Activated T-helper 9 cell treated with anti-CD3 and anti-CD28 coated beads, Interleukin-2, amount 50 U/mL, for 16 hours (primary cell): ENCODE data around the gene RBFOX1.

Source experiments
- DNase-seq: peaks from one replicate; pipeline ENCODE4 v3.0.0-alpha.2; 2020; ENCODE audit warnings: low read depth

Gene RBFOX1

DNA sequence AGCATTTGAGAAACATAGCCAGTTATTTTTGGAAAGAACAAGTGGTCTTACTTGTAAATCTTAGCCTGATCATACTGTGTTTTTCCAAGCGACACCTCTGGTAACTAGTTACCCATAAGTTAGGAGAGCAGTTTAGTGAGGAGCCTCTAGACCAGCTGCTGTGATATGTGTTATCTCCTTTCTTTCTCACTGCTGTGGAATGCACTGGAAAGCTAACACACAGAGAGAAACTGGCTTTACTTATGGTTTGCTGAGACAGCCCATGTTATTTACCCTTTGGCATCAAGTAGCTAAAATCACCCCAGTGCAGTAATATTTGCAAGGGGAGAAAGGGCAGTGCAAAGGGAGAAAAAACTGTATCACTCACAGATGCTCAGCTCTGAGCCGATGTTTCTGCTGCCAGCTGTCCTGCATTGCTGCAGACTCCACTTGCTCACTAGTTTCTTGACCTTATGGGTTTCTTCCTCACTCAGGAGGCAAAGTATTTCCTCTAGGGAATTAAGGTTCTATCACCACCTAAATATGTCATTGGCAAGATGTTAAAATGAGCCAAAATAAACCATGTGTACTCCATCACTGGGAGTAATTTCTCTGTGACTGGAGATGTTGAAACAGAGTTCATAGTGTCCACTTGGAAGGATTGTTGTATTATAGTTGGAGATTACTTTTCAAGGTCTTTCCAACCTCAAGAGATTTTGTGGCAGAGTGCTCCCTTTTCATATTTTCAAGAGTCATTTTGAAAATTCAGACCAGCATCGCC, 2.3 kb downstream of the RBFOX1 start:
- no peak for DNase-seq

GRCh38 chr16:7335991-7336634, 3.5 kb downstream of the RBFOX1 start:
- DNase-seq = no peak

DNA sequence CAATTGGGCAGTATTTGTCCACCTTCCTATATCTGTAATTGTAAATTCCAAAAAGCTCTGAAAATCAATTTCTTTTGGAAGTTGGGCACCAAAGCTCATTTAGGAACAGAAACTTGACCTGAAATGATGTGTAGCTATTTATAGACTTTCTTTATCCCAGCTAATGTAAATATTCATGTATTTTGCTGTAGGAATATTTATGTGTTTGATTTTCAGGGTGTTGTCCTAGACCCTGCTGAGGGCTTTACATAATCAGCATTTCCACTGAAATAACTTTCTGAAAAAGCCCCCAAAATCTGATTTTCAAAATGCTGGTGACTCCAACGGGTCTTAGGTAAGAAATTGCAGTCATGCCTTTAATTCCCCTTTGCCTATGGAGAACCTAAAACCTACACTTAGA, 4.1 kb downstream of the RBFOX1 start:
- DNase-seq = no peak

GRCh38 chr16:7338826-7339225, 6.2 kb downstream of the RBFOX1 start:
- DNase-seq = no peak

DNA sequence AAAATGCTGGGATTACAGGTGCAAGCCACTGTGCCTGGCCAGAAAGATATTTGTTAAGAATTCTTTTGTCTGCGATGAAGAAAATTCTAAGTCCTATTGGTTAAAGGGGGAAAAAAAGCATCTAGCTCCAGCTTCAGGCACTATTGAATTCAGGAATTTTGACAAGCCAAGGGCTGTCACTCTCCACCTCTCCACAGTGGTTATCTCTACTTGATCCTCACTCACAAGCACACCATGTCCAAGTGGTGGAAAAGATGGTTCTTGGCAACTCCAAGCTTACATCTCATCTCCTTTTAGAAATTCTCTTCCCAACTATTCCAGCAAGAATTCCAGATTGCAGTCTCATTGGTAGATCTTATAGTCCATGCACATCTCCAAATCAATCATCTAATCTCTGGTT, 7.1 kb downstream of the RBFOX1 start:
- DNase-seq = no peak

DNA sequence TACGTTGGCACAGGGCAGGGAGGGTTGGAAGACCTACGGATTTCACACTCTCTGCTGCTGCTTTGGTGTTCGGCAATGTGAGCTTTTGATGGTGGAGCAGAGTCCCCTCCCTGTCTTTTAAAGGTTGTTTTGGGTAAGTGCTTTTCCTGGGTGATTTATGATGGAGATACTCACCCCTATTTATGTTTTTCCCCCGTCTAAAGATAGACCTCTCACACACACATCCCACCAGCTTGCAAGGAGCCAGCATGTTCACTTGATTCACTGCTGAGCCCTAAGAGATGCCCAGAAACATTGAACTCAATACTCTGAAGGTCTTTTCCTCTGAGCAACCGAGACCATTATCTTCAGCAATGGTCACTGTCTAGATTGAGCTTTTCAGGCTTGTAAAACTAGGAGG, 8.3 kb downstream of the RBFOX1 start:
- no peak for DNase-seq

GRCh38 chr16:7342598-7342997, 10.0 kb downstream of the RBFOX1 start:
- no peak for DNase-seq

GRCh38 chr16:7343243-7343642, 10.6 kb downstream of the RBFOX1 start:
- no peak for DNase-seq

DNA sequence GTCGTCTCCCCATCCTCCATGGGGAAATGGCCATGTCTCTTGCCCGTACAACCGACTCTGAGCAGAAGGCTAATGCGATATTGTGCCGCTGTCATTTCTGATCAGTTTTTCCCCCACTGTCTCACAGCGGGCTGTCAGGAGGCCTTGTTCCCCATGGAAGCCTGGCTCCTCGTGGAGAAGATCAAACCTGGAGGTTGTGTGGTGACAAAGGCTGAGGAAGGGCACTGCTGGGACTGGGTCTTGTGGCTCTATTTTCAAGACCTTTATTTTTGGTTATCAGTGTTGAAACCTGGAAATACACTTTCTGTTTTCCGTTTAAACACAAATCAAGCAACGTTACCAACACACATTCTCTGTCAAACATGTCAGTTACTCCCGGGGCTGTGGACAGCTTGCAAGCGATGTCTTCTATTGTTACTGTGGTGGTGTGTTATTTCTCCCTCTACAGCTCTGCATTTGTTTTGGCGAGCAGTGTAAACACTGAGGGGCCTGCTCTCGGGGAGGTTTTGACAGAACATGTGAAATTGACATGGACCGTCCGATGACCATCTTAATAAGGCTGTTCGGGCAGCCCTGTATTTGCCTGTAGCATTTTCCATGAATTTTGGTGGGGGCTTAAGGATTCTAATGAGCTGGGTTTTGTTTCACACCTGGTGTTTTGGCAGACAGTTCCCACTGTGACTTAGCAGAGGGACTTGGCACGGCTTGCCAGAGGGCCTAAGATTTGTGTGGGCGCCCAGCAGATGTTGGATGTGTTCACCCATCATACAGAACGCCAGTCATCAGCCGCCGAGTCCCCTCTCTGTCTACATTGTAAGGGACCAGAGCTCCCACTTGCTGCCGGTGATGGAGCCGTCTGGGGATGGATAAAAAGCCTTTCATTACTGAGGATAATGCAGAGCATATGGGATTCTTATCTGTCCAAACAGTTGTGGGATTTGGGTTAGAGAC, 12.5 kb downstream of the RBFOX1 start:
- no peak for DNase-seq

DNA sequence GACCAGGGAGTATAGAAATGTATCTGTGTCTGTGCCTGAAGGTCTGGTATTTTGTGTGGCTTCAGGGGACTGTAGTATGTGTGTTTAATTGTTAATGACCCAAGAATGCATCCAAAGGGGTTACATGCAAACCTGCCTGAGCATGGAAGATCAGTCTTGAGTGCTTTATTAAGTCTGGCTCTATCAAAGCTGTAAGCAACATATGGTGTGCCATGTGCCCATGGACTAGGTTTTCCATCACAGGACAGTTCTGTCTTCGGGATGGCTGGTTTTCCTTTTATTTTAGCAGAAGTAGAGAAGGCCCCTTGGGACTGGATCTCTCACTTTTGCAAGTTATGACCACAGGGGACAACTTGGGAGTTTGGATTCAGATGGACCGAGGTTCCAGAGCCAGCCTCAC, 18.2 kb downstream of the RBFOX1 start:
- no peak for DNase-seq

- no peak for DNase-seq
Observed at GRCh38 chr16:7351610-7352510, 19.2 kb downstream of the RBFOX1 start.

DNA sequence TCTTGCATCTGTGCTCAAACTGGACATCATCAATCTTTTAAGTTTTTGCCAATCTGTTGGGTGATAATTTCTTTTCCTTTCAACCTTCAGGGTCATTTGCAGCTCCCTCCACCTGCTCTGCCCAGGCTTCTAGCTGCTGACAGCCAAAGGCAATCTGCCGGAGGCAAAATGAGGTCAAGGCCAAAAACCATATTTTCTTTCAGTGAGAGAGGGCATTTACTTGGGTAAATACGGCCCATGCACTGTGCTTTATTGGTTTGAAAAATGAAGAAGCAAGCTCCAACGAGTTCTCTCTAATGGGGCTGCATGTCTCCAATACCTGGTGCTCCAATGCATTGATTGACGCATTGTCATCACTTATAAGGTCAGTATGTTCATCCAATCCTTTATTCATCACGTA, 23.1 kb downstream of the RBFOX1 start:
- DNase-seq = no peak

GRCh38 chr16:7361416-7362129, 28.9 kb downstream of the RBFOX1 start:
- DNase-seq = no peak

DNA sequence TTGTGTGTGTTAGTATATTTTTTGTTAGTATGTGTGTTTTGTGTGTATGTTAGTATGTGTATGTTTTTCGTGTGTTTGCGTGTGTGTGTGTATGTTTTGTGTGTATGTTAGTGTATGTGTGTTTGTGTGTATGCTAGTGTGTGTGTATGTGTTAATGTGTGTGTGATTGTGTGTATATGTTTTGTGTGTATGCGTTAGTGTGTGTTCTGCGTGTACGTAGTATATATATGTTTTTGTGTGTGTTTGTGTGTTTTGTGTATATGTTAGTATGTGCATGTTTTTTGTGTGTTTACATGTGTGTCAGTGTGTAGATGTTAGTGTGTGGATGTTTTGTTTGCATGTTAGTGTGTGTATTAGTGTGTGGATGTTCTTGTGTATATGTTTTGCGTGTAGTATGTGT, 29.6 kb downstream of the RBFOX1 start:
- no peak for DNase-seq

DNA sequence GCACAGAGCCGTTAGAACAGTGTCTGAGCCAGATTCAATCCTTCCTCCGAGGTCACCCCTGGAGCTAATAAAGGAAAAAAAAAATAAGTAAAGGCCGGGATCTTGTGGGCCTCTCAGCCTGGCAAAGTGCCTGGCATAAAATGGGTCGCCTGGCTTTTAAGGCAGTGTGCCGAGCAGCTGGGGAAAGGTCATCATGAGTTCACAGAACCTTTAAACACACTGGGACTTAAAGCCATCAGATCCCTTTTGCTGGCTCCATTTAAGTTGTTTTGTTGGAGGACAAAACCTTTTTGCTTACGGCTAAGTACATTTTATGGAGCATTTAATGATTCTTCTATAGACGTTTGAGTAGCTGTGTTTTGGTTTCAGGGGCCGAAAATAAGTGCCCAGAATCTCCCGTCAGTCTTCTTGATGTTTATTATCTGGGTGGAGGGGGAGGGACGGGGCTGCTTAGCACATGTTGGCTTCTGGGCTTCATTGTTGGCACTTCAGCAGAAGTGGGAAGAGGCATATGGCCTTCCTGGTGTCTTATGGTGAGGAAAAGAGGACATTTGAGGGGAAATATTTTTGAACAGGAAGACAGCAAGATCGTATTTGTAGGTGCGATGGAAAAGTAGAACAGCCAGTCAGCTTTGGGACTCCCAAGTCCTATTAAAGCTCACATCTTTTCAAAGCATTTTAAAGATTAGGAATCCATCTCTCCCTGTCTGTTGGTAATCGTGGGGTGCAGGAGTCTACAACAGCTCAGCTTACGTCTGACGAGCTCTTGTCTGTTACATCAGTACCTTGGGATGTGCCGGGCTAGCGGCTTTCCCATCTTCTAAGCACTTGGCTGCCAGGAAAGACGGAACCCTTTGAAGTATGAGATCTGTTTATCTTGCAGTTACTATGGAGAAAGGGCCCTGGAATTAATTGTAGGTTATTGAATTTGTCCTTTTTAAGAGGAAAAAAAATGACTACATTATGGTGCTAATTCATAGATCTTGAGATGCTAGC, 31.1 kb downstream of the RBFOX1 start:
- no peak for DNase-seq

GRCh38 chr16:7366041-7366440, 33.4 kb downstream of the RBFOX1 start:
- no peak for DNase-seq

- DNase-seq = no peak
Observed at GRCh38 chr16:7366993-7367880, 34.6 kb downstream of the RBFOX1 start.

GRCh38 chr16:7369204-7369603, 36.6 kb downstream of the RBFOX1 start:
- no peak for DNase-seq

DNA sequence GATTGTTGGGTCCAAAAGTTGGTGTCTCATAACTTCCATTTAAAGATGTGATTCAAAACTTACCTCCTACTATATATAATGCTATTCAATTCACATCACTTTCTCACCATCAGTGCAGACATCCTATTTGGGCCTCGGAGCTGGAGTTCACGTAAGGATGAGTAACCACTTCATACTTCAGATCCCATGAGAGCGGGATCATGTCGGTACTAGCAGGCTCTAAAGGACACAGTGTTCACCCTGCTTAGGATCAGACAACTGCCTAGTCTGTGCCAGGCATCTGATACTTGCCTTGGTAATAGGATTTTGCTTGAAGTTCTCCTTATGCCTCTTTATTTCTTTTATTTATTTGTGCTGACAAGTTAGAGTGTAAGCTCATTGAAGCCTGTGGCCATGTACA, 39.5 kb downstream of the RBFOX1 start:
- DNase-seq = no peak
